GM12878 (cell line): ENCODE results near the gene PPP1R10. TPM values are rescaled to one million over a fixed set of nuclear protein-coding genes. Genes with fewer than 3 reads are reported as not detected.

Experiments
- ATAC-seq: fragments of 200-7000 bp; cut with Tn5 transposase; 3 replicates; pipeline ENCODE4 v1.9.1; 2020; ENCODE audit warnings: mild to moderate bottlenecking, moderate library complexity
- BruUV-seq: library from RNA; stranded (reverse); fragments of 400-500 nt; replicated peaks from 2 replicates; lab custom pipeline; 2021; lab: Mats Ljungman, UMichigan
- CTCF ChIA-PET: fragments of 300-600 bp; sonication (Branson Sonifier 250); formaldehyde crosslinking; extraction: SDS; loops from one replicate; lab custom pipeline; 2021; ENCODE audit warnings: inconsistent platforms; lab: Yijun Ruan, JAX
- POLR2A ChIA-PET: fragments of 350-600 bp; formaldehyde crosslinking; extraction: SDS; loops from one replicate; lab custom pipeline; 2021; ENCODE audit warnings: inconsistent platforms; lab: Charles Lee
- RAD21 ChIA-PET: fragments of 300-600 bp; sonication (Branson Sonifier 250); formaldehyde crosslinking; loops from one replicate; lab custom pipeline; 2023; ENCODE audit warnings: antibody characterized with exemption; ENCODE audit not compliant: unreplicated experiment; lab: Charles Lee
- SMC1A ChIA-PET: fragments of 300-600 bp; sonication (Branson Sonifier 250); formaldehyde crosslinking; loops from one replicate; lab custom pipeline; 2023; ENCODE audit not compliant: unreplicated experiment, uncharacterized antibody; lab: Charles Lee
- DNase-seq: peaks from one replicate; pipeline ENCODE4 v3.0.0-alpha.2; 2011; ENCODE audit warnings: low read depth, low spot score
- FAIRE-seq: peaks from 3 replicates; lab custom pipeline; 2011; peaks lifted over from hg19 to GRCh38; lab: Jason Lieb, UNC
- H2AFZ ChIP-seq: 2 replicates; pipeline ENCODE4 v1.6.0; 2011; ENCODE audit warnings: low read depth, low read length, control low read depth; ENCODE audit not compliant: control insufficient read depth
- H3K27ac ChIP-seq: 2 replicates; pipeline ENCODE4 v1.5.1; 2011; ENCODE audit warnings: control low read depth; ENCODE audit not compliant: control insufficient read depth, insufficient read depth
- H3K27me3 ChIP-seq, 2 experiments: replicated peaks in 1 of 2; 2 replicates each; pipeline versions ENCODE4 v1.6.0 to v1.6.1; 2011; ENCODE audit warnings: low read length in 1 of 2; ENCODE audit not compliant: control insufficient read depth in 2 of 2, insufficient read depth in 2 of 2
- H3K36me3 ChIP-seq, 2 experiments: 2 replicates each; pipeline ENCODE4 v1.5.1; 2011; ENCODE audit warnings: low read length in 1 of 2; ENCODE audit not compliant: control insufficient read depth in 2 of 2, insufficient read depth in 2 of 2
- H3K4me1 ChIP-seq: 2 replicates; pipeline ENCODE4 v1.6.1; 2011; ENCODE audit warnings: mild to moderate bottlenecking, low read length, moderate library complexity, mixed read lengths; ENCODE audit not compliant: control insufficient read depth, insufficient read depth
- H3K4me2 ChIP-seq: 2 replicates; pipeline ENCODE4 v1.6.0; 2011; ENCODE audit warnings: control low read depth; ENCODE audit not compliant: control insufficient read depth, insufficient read depth
- H3K4me3 ChIP-seq: fragments of 200-600 bp; sonication (generic); 2 replicates; pipeline ENCODE4 v1.5.1; 2016
- H3K79me2 ChIP-seq: 2 replicates; pipeline ENCODE4 v1.6.0; 2011; ENCODE audit warnings: low read length; ENCODE audit not compliant: control insufficient read depth, insufficient read depth
- H3K9ac ChIP-seq: 2 replicates; pipeline ENCODE4 v1.8.0; 2011; ENCODE audit warnings: low read length, control low read depth, mixed read lengths; ENCODE audit not compliant: control insufficient read depth, insufficient read depth
- H3K9me3 ChIP-seq: replicated peaks from 3 replicates; pipeline ENCODE4 v1.5.1; 2011; ENCODE audit warnings: mild to moderate bottlenecking, low read length; ENCODE audit not compliant: control insufficient read depth, insufficient read depth
- H4K20me1 ChIP-seq: 2 replicates; pipeline ENCODE4 v1.6.0; 2011; ENCODE audit not compliant: control insufficient read depth, insufficient read depth
- ATF3 ChIP-seq: IDR thresholded peaks from 2 replicates; pipeline ENCODE4 v1.6.1; 2011; ENCODE audit warnings: low read depth, mild to moderate bottlenecking, low read length, moderate library complexity, borderline replicate concordance; ENCODE audit errors: extremely low read depth
- BHLHE40 ChIP-seq, 2 experiments: fragments of 450-650 bp in 1 of 2; IDR thresholded peaks; 2 replicates each; pipeline ENCODE4 v1.6.1; 2011 to 2017; ENCODE audit warnings: low read depth in 2 of 2, borderline replicate concordance in 1 of 2, improper control_type of control experiment in 1 of 2, low read length in 1 of 2, mild to moderate bottlenecking in 1 of 2
- CEBPZ ChIP-seq: fragments of 150-350 bp; IDR thresholded peaks from 2 replicates; pipeline ENCODE4 v1.6.1; 2016; ENCODE audit warnings: low read depth, low read length
- ELK1 ChIP-seq: IDR thresholded peaks from 2 replicates; pipeline ENCODE4 v1.6.1; 2012; ENCODE audit warnings: low read depth, low read length, improper control_type of control experiment
- HDGF ChIP-seq: fragments of 450-650 bp; IDR thresholded peaks from 2 replicates; pipeline ENCODE4 v1.6.1; 2016; ENCODE audit warnings: antibody characterized with exemption
- MEF2A ChIP-seq: IDR thresholded peaks from 2 replicates; pipeline ENCODE4 v1.6.1; 2011; ENCODE audit warnings: low read depth, mild to moderate bottlenecking, low read length, moderate library complexity; ENCODE audit not compliant: insufficient read depth
- NFIC ChIP-seq: IDR thresholded peaks from 2 replicates; pipeline ENCODE4 v1.6.1; 2012; ENCODE audit warnings: low read depth, mild to moderate bottlenecking, inconsistent platforms, low read length, moderate library complexity
- NFXL1 ChIP-seq: fragments of 450-650 bp; IDR thresholded peaks from 2 replicates; pipeline ENCODE4 v1.6.1; 2017; ENCODE audit warnings: antibody characterized with exemption, mild to moderate bottlenecking, borderline replicate concordance
- PBX3 ChIP-seq: IDR thresholded peaks from 2 replicates; pipeline ENCODE4 v1.6.1; 2011; ENCODE audit warnings: mild to moderate bottlenecking, low read depth, low read length, moderate library complexity; ENCODE audit not compliant: insufficient replicate concordance
- POLR2AphosphoS2 ChIP-seq: IDR thresholded peaks from 2 replicates; pipeline ENCODE4 v1.6.1; 2011; ENCODE audit warnings: low read depth, mild to moderate bottlenecking, low read length, improper control_type of control experiment, moderate library complexity
- RAD21 ChIP-seq: IDR thresholded peaks from 2 replicates; pipeline ENCODE4 v1.6.1; 2011; ENCODE audit warnings: mild to moderate bottlenecking, low read depth, low read length, moderate library complexity; ENCODE audit not compliant: insufficient read depth
- SPI1 ChIP-seq: IDR thresholded peaks from 2 replicates; pipeline ENCODE4 v1.6.1; 2011; ENCODE audit warnings: low read depth, mild to moderate bottlenecking, low read length, moderate library complexity, borderline replicate concordance; ENCODE audit not compliant: insufficient read depth
- TAF1 ChIP-seq: IDR thresholded peaks from 2 replicates; pipeline ENCODE4 v1.6.1; 2011; ENCODE audit warnings: mild to moderate bottlenecking, low read depth, low read length, borderline replicate concordance
- TCF7 ChIP-seq: IDR thresholded peaks from 2 replicates; pipeline ENCODE4 v1.6.1; 2014; ENCODE audit warnings: antibody characterized with exemption, borderline replicate concordance
- USF1 ChIP-seq: IDR thresholded peaks from 2 replicates; pipeline ENCODE4 v1.6.1; 2011; ENCODE audit warnings: borderline replicate concordance, low read depth, mild to moderate bottlenecking, moderate library complexity, mixed read lengths, low read length; ENCODE audit not compliant: insufficient read depth; ENCODE audit errors: extremely low read length
- ZBED1 ChIP-seq: IDR thresholded peaks from 2 replicates; pipeline ENCODE4 v1.6.1; 2016; ENCODE audit warnings: borderline replicate concordance
- ZNF207 ChIP-seq: fragments of 450-650 bp; IDR thresholded peaks from 2 replicates; pipeline ENCODE4 v1.6.1; 2014; ENCODE audit warnings: antibody characterized with exemption, mild to moderate bottlenecking, borderline replicate concordance
- WGBS: methylation state at CpG from one replicate; pipeline ENCODE4 v1.1.6; 2016; ENCODE audit warnings: low lambda C conversion rate; ENCODE audit not compliant: insufficient replicate concordance, insufficient coverage; ENCODE audit errors: missing lambda C conversion rate; 5-methylcytosine and 5-hydroxymethylcytosine counted together
- in situ Hi-C: fragments of 300-500 bp; cut with MboI; formaldehyde crosslinking; loops from 9 replicates; pipeline ENCODE4 v1.14.3; 2018; ENCODE audit warnings: mixed read lengths
- intact Hi-C: fragments of 100-400 bp; cut with micrococcal nuclease; formaldehyde crosslinking; loops from one replicate; pipeline ENCODE4 v1.14.2; 2022; ENCODE audit not compliant: unreplicated experiment
- polyA plus RNA-seq, 11 experiments: library from polyadenylated mRNA; depleted of rRNA in 4 of 11; unstranded in 6 of 11; stranded (reverse) in 5 of 11; fragments of >200 nt; fragmentation: Nextera tagmentation in 4 of 11; fragmentation: Illumina TruSeq in 1 of 11; extraction: Ambion mirVana in 4 of 11; extraction: Trizol in 1 of 11; gene quantifications; 1 replicate in 1 of 11; 2 replicates in 10 of 11; pipeline versions ENCODE4 v1.2.1 to v1.2.3, GENCODE V29; 2011 to 2016; ENCODE audit warnings: inconsistent platforms in 2 of 11, missing spikeins in 2 of 11, low read depth in 1 of 11
- total RNA-seq, 4 experiments: library from RNA; depleted of rRNA in 3 of 4; stranded (reverse); fragments of >200 nt in 3 of 4; fragmentation: Illumina TruSeq in 1 of 4; extraction: Trizol in 1 of 4; gene quantifications; 2 replicates each; pipeline versions ENCODE4 v1.2.1 to v1.2.3, GENCODE V29; 2013 to 2021

PPP1R10 gene
- total and polyA plus RNA-seq, 10 of the 15 experiments (the other 5 are each of a cell fraction or from before 2014, with no cell fraction given), result 11.3 to 83.8 (median 41.2) TPM

- SMC1A ChIA-PET, result interaction anchor here (0.7 to 0.8 kb wide), 2 partner anchors 19 to 72 kb away, joined by 3 read pairs; no protein-coding TSS in a partner anchor
- no peak overlapping the region for H3K4me2 ChIP-seq
- H3K4me1 ChIP-seq, result peaks cover 2% of the 10 kb centered on the region; the same call in 1 of the 2 replicates
- intact Hi-C loops, result no loop called here
- 50% methylated on average over 11 of the region's 12 CpGs for WGBS
- no TSS peak for BruUV-seq
- POLR2A ChIA-PET, result interaction anchor here (0.6 to 1.4 kb wide), 3 partner anchors 11 to 907 kb away, joined by 3 read pairs; no protein-coding TSS in a partner anchor
- no peak overlapping the region for H3K9ac ChIP-seq
- CTCF ChIA-PET, result interaction anchor here (1.2 to 1.4 kb wide), 2 partner anchors 27 to 41 kb away, joined by 3 read pairs; no protein-coding TSS in a partner anchor
- no peak for FAIRE-seq
- H4K20me1 ChIP-seq, result no peaks in the 10 kb centered on the region
- H3K9me3 ChIP-seq, result no peaks in the 10 kb centered on the region
- in situ Hi-C loops, result no loop called here
- peaks cover 11 to 17% of the 10 kb centered on the region in 2 experiments for H3K36me3 ChIP-seq
- no peak overlapping the region for H2AFZ ChIP-seq
- no peak for ATAC-seq
- peaks cover 16% of the 10 kb centered on the region for H3K79me2 ChIP-seq
- no peak overlapping the region for H3K4me3 ChIP-seq
- DNase-seq, result no peak
- RAD21 ChIA-PET, result no interaction called here
- no peak overlapping the region for H3K27ac ChIP-seq
- H3K27me3 ChIP-seq, result no peaks in the 10 kb centered on the region
- TF ChIP-seq ZBED1, result no peak
- TF ChIP-seq USF1, result no peak
- no peak for TF ChIP-seq ATF3
- TF ChIP-seq SPI1, result no peak
- TF ChIP-seq TCF7, result no peak
- TF ChIP-seq ELK1, result no peak
- no peak for TF ChIP-seq MEF2A
- no peak for TF ChIP-seq TAF1
- TF ChIP-seq CEBPZ, result no peak
- TF ChIP-seq HDGF, result no peak
- TF ChIP-seq NFIC, result no peak
- TF ChIP-seq NFXL1, result no peak
- no peak for TF ChIP-seq ZNF207
- TF ChIP-seq POLR2AphosphoS2, result no peak
- no peak for TF ChIP-seq RAD21
- no peak for TF ChIP-seq BHLHE40 (IDR thresholded peaks at IDR 0.05; ENCODE audit: borderline replicate concordance in 1 of 2, low read depth in 2 of 2, low read length in 1 of 2)
- TF ChIP-seq PBX3, result no peak
Observed at GRCh38 chr6:30651143-30651542, 34.1 kb upstream of the PPP1R10 start.
